NCI-H1092 (cell line): Measurements from ENCODE around the gene KLHL8.
"Not testable (repeated sequence)": the region's sequence is repeated elsewhere in the genome, so short reads cannot be mapped to it uniquely, and the experiment has no call there.

Experiments
- DNase-seq: peaks from one replicate; lab custom pipeline; 2025; lab: John Stamatoyannopoulos, UW

The KLHL8 gene

GRCh38 chr4:87228262-87228860, 7.9 kb upstream of the KLHL8 start:
- no peak for DNase-seq

- DNase-seq, result no peak
Observed at GRCh38 chr4:87227751-87228151, 7.3 kb upstream of the KLHL8 start.

DNA sequence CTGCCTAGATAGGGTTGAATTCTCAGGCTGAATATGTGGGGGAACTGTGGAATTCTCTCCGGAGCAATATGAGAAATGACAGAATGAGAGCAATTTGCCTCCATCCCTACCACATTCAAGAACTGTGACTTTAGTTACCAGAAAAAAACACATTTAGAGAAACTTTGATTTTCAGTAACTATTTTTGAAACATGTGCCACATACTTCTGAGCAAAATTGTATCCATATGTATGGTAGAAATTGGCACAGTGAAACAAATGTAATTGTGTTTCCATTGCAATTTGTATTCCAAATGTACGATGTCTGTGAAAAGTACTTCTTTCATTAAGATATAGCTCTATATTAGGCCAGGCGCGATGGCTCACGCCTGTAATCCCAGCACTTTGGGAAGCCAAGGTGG, 5.5 kb upstream of the KLHL8 start:
- no peak for DNase-seq

DNA sequence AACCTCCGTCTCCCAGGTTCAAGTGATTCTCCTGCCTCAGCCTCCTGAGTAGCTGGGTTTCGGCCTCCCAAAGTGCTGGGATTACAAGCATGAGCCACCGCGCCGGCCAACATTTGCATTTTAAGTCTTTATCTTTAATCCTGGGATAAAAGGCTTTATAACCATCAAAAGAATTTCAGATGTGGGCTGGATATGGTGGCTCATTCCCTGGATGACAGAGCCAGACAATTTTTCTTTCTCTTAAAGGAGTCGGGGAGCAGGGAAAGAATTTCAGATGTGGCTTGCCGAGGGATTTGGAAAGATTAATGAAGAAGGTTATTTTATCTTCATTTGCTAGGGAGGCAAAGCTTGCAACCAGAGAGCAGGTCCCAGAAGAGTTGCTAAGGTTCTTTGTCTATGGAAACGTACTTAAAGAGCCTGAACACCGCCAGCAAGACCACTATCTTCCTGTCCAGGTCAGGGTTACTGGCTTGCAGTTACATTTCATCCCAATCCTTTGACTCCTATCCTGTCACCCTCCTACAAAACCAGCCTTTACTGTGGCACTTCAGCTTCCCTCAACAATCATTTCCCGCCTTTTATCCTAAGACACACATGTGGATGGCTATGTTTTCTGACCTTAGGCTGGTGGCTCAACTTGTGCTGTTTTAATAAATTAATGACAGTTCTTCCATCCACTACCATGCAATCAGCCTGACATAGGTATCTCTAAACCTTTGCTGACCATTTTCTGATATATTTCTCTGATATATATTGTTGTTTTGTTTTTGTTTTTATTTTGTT, 3.9 kb upstream of the KLHL8 start:
- no peak for DNase-seq

DNA sequence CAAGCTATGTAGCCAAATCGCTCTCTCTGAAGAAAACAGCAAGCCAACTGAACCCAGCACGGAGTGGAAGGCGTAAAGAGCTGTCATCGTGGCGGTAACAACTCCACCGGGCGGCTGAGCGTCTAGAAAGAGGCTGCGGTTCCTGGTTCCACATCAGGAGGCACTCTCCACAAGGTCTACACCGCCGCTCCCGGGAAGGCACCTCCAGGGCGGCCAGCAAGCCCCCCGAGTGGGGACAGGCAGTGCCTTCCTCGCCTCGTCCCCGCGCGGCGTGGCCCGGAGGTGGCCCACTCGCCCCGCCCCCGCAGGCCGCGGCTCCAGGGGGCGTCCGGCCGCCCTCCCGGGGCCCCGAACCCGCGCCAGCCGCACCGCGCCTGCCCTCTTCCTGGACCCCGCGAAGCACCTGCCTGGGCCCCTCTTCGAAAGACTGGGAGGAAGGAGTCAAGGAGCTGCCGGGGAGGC, 755 bp downstream of the KLHL8 start:
- DNase-seq, result peak; percentile 50

DNA sequence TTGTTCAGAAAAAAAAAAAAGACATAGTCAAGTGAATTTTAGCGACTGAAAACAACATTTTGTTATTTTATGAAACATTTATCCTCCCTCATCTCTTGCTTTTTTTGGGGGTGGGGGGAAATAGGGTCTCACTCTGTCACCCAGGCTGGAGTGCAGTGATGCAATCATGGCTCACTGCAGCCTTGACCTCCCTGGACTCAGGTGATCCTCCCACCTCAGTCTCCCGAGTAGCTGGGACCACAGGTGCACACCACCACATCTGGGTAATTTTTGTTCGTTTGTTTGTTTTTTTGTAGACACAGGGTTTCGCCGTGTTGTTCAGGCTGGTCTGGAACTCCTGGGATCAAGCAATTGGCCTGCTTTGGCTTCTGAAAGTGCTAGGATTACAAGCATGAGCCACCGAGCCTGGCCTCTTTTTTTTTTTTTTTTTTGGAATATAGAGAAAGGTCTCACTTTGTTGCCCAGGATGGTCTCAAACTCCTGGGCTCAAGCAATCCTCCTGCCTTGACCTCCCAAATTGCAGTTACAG, 3.1 kb downstream of the KLHL8 start:
- DNase-seq, result not testable (repeated sequence)

DNA sequence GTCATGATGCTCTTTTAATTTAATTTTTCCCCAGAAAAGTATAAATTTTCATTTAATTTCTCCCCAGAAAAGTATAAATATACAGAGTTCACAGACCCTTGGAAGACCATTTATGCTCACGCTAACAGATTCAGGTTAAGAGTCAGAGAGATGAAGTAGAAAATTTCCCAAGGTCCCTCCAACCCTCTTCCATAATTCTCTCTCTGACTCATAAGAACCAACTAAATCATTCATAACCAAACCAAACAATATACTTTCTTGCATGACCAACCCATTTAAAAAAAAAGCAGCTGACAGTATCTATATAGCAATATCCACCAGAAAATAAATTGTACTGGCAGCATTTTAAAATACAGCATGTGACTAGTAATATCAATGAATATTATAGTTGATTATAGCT, 3.9 kb downstream of the KLHL8 start:
- no peak for DNase-seq

- no peak for DNase-seq
Observed at GRCh38 chr4:87213421-87214075, 6.9 kb downstream of the KLHL8 start.

DNA sequence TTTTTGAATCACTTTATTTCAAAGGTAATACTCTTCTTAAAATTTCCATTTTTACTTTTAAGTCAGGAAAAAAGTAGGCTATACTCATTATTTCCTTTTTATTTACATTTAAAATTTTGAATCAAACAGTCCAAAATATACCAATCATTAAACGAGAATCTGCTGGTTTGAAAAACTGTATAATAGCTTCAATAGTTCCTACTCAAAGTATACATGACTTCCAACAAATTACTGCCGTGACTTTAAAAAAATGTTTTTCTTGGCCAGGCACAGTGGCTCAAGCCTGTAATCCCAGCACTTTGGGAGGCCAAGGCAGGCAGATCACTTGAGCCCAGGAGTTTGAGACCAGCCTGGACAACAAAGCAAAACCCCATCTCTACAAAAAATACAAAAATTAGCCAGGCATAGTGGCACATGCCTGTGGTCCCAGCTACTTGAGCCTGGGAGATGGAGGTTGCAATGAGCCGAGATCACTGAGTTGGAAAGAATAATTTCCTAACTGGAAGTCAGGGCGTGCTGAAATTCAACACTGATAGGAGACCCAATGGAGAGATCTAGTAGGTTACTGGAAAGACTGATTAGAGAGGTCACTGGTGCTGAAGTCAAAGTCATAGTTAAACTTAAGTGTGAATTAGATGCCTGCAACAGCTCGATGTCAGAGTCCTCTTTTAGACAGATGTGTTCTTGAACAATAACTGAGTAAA, 9.0 kb downstream of the KLHL8 start:
- DNase-seq, result no peak

DNA sequence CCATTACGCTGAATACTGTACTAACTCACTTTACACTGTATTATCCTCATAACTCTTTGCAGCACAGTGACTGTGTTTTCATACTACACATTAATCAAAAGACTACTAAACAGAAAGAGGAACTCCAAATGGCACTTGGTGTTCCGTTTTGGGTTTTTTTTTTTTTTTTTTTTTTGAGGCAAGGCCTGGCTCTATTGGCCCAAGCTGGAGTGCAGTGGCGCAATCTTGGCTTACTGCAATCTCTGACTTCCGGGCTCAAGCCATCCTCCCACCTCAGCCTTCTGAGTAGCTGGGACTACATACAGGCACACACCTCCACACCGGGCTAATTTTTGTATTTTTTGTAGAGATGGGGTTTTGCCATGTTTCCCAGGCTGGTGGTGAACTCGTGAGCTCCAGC, 10.7 kb downstream of the KLHL8 start:
- no peak for DNase-seq

DNA sequence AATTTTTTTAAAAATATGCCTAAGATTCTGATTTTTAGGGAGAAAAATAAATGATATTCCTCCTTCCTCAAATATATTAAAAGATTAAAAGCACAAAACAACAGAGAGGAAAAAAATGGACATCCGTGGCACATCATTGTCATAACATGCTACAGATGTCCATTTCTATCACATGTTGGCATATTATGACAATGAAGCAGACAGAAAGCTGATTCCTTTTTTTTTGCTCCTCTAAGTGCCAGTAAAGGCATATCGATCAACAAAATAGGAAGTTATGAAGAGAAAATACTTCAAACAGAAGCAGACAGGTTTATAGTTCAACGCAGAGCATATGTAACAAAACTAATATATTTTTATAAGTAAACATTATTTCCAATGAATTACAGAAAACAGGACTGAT, 11.2 kb downstream of the KLHL8 start:
- DNase-seq, result no peak

GRCh38 chr4:87204559-87204958, 15.9 kb downstream of the KLHL8 start:
- DNase-seq, result no peak

DNA sequence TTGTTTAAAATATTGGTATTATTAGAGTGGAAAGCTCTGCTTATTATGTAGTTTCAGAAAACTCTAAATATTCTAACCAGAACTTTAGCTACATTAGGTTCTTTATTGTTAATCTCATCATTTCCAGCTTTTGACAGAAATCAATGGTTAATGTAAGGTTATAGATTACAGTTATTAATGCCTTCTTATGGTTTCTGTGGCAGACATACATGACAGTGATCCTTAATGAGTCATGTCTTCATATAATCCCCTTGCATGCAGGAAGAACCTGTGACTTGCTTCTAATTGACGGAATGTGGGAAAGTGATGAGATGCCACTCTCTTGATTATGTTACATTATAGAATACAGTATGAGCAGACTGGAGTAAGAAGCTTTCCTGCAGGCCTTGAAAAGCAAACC, 23.5 kb downstream of the KLHL8 start:
- no peak for DNase-seq

GRCh38 chr4:87196146-87196545, 24.3 kb downstream of the KLHL8 start:
- DNase-seq, result no peak

GRCh38 chr4:87193958-87194675, 26.3 kb downstream of the KLHL8 start:
- no peak for DNase-seq

DNA sequence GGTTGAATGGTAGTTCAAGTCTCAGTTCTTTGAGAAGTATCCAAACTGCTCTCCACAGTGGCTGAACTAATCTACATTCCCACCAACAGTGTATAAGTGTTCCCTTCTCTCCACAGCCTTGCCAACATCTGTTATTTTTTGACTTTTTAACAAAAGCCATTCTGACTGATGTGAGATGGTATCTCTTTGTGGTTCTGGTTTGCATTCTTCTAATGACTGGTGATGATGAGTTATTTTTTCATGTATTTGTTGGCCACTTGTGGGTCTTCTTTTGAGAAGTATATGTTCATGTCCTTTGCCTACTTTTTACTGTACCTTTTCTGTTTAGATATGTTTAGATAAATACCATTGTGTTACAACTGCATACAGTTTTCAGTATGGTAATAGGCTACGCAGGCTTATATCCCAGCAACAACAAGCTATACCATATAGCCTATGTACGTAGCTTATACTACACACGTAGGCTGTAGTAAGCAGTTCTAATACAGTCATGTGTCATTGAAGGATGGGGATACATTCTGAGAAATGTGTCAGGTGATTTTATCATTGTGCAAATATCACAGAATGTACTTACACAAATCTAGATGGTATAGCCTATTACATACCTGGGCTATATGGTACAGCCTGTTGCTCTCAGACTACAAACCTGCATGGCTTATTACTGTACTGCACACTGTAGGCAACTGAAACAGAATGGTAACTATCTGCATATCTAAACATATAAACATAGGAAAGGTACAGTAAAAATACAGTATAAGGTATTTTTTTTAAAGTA, 28.1 kb downstream of the KLHL8 start:
- no peak for DNase-seq

DNA sequence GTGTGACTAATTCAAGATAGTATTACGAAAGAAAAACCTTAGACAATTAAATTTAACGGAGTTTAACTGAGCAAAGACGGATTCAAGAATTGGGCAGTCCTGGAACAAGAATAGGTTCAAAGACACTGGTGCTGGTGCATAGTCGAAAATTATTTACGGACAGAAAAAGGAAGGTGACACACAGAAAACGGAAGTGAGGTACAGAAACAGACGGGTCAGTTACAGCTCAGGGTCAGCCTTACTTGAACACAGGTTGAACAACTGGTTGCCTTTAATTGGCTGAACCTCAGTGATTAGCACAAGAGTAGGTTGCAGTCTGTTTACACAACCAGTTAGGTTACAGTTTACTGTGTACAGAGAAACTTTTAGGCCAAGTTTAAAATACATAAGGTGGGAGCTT, 31.5 kb downstream of the KLHL8 start:
- DNase-seq, result no peak

DNA sequence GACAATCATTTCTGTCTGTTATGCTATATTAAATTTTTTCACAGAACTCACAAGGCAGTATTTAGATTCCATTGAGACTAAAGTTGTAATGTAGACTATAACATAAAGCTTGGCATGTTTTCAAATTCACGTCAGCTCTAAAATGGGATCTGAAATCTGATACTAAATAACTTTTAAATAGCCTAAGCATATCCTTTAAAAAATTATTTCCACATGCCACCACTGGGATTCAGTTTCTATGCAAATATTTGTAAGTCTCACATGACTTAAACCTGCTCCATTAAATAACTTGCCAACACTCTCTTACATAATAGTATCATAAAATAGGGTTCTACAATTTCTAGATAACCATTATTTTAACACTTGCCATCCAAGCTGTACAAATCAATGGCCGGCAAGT, 32.4 kb downstream of the KLHL8 start:
- no peak for DNase-seq

- DNase-seq, result no peak
Observed at GRCh38 chr4:87185146-87185870, 35.1 kb downstream of the KLHL8 start.

GRCh38 chr4:87180767-87181166, 39.7 kb downstream of the KLHL8 start:
- DNase-seq, result no peak
